Stimulated activated CD4-positive, alpha-beta T cell treated with anti-CD3 and anti-CD28 coated beads, Interleukin-1b, Interleukin-23, amount 100 ng/mL, for 4 hours (primary cell): Measurements from ENCODE around the gene OR5M10.
"Not testable (repeated sequence)": the region's sequence is repeated elsewhere in the genome, so short reads cannot be mapped to it uniquely, and the experiment has no call there.

Experiments
- DNase-seq, 2 donors: peaks; one replicate each; pipeline ENCODE4 v3.0.0-alpha.2; 2020; ENCODE audit warnings: low read depth in 2 of 2

OR5M10 gene

DNA sequence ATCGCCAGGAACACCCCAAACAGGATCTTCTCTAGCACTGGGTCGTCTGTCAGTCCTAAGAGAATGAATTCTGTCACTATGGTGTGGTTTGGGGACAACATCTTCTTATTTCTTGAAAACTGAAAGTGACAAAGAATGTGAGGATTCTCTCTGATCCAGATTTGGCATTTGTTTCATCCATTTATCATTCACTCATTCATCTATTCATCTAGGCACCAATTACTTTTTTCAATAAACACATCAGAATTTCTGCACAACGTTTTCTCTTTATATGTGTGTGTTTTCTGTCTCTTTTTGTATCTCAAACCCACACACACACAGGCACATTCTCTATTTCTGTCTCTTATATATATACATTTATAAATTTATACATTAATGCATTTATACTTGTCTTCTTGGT, at the start of gene OR5M10:
TSS of gene OR5M10 (minus strand) at position 101 of the 400 bp plus-strand sequence. CDS start at position 101, 0 bp downstream.
- DNase-seq, result no peak

DNA sequence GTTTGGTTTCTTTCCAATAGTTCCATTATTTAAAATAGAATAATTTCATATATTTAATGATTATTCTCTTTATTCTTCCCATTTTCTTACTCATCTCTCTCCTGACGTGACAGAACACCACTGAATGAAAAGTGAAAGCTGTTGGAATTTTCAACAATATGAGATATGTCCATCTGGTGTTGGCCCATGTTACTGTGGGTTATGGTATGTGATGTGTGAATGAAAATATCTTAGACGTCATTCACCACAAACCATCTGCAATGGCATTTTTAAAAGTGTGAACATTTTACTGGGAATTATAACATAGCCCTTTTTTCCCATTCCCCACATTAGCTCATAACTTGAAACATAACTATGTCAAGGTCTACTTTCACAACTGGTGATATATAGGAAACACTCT, 48.4 kb upstream of the OR5M10 start:
- no peak for DNase-seq

DNA sequence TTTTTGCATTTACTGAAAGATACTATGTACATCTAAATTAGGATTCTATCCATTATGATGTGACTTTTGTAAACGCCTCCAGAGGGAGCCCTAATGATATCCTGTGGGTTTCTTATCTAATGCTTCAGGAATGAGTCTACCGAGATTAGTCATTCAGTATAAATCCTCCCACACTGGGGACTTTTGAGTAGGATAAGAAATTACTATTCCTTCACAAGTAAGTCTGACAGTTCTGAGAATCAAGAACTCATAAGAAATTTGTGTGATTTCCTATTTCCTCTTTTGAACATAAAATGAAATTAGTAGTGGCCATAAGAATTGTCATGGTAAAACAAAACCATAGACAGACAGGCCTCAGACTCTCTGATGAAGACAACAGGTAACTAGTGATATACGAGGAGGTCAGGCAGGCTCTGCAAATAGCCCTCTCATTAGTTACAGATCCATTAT, 47.2 kb upstream of the OR5M10 start:
- no peak for DNase-seq

DNA sequence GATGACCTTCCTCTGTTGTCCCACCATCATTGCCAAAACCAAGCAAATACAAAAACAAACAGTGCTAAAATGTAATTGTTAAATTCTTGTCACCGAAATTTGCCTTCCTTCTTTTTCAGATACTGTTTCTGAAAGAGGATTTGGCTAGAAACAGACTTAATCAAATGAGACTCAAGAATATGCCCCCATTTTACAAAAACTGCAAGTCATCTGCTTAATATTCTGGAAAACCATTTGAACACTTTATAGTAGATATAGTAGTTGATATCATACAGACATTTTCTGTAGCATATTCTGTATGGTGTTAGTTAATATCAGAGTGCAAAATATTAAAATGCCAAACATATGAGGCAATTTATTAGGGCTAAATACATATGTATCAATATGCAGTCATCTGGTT, 33.7 kb upstream of the OR5M10 start:
- no peak for DNase-seq

DNA sequence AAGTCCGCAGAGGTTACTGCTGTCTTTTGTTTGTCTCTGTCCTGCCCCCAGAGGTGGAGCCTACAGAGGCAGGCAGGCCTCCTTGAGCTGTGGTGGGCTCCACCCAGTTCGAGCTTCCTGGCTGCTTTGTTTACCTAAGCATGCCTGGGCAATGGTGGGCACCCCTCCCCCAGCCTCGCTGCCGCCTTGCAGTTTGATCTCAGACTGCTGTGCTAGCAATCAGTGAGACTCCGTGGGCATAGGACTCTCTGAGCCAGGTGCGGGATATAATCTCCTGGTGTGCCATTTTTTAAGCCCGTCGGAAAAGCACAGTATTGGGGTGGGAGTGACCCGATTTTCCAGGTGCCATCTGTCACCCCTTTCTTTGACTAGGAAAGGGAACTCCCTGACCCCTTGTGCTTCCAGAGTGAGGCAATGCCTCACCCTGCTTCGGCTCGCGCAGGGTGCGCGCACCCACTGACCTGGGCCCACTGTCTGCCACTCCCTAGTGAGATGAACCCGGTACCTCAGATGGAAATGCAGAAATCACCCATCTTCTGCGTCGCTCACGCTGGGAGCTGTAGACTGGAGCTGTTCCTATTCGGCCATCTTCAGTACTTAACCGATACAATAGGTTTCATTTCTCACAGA, 14.7 kb upstream of the OR5M10 start:
- DNase-seq, result not testable (repeated sequence)

DNA sequence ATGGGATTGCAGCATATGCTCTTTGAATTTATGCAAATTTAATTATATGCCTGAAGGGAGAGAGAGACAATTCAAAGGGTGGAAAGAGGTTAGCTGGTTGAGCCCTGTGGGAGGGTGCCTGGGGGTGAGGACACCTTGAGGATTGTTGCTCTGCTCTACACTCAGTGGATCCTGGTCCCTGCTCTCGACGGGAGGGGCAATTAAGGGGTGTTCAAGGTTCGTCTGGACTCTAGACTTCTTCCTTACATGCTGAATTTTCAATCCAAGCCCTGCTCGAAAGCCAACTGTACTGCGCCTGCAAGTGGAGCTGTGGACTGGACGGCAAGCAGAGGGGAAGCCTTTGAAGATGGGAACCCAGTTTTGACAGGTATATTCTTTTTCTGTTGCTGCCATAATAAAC, 18.9 kb downstream of the OR5M10 start:
- no peak for DNase-seq

DNA sequence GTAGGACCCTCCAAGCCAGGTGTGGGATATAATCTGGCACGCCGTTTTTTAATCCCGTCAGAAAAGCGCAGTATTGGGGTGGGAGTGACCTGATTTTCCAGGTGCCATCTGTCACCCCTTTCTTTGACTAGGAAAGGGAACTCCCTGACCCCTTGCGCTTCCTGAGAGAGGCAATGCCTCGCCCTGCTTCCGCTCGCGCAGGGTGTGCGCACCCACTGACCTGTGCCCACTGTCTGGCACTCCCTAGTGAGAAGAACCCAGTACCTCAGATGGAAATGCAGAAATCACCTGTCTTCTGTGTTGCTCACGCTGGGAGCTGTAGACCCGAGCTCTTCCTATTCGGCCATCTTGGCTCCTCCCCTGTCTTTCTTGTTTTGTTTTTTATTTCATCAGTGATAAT, 22.8 kb downstream of the OR5M10 start:
- not testable (repeated sequence) for DNase-seq

DNA sequence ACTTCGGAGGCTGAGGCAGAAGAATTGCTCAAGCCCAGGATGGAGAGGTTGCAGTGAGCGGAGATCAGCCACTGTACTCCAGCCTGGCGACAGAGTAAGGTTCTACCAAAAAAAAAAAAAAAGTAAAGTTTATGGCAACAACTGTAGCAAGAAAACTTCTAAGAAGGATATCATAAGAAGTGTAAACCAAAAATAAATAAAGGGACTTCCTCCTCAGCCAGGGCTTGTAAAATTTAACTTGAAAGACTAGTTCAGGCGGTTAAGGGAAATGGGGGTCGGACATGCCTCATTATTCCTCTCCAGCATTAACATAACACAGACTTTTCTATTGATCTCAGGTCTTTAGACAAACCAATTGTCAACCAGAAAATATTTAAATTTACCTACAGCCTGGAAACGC, 32.0 kb downstream of the OR5M10 start:
- DNase-seq, result no peak

DNA sequence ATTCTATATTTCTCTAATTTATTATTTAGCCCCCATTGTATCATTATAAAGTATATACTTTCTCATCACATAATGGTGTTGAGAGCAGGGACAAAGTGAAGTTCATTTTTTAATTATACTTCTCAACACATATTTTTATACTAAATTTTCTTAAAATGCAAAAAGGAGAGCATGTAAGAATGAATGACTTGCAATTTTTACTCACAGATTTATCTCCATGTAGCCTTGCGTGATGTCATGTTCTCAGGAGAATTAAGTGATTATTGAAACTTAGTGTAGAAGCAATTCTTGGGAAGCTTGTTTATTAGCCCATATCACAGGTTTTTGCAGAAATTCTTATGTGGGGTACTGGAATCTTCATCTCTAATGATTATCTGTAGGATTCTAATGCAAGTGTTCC, 33.8 kb downstream of the OR5M10 start:
- no peak for DNase-seq

DNA sequence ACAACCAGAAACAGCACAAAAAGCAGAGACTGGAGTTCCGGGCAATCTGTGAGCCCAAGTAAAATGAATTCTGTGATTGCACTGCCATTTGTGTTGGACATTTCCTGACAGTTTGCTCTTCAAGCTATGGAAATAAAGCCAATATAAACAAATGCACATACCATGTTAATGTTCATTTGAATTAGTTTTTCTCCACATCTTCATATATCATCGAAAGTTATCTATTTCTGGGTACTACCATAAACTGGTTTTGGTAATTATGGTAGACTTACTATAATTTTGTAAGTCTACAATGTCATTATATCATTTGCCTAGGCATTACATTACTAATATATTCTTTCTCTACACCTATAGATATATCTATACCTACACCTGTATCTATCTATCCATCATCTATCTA, 34.4 kb downstream of the OR5M10 start, which contains the start of gene OR5M11:
TSS of gene OR5M11 (minus strand) at position 101 of the 400 bp plus-strand sequence. CDS start at position 101, 0 bp downstream.
- no peak for DNase-seq

DNA sequence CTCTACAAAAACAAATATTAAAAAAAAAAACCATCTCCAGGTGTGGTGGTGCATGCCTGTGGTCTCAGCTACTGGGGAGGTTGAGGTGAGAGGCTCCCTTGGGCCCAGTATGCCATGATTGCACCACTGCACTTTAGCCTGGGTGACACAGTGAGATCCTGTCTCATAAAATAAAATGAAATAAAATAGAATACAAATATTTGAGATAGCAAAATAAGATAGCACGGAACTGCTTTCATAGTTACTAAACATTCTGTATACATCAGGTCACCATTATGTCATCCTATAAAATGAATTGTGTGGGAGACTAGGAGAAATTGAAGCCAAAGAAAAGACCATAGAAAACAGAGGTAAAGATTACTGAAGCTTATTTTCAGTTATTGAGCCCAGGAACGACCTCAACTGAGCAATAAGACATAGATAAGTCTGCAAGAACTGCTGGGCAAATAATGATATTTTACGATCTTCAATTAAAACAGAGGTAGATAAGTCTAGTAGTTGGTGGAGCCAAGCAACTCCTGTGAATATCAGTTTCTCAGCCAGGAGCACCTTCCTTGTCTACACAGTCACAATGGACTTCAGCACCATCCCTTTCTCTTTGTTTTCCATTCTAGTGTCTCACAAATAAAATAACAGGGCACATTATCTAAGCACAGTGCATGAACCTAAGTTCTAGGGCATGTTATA, 44.3 kb downstream of the OR5M10 start:
- DNase-seq, result no peak

DNA sequence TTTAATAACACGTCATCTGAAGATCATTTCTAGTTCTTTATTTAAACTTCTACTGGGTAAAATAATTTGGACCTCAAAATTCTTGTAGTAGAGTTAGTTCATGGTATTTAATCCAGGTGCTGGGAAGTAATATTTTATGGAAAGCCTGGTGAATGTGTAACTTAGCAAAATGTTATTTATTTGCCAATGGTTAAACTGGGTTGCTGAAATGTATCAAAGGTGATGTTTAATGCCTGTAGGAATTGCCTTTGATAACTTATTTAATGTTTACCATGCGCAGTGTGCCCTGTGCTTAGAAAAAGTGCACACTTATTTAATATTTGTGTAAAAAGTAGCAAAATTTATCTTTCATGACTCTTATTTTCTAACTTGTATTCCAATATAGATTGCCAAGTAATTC, 45.7 kb downstream of the OR5M10 start:
- no peak for DNase-seq
